MM.1S (cell line): Measurements from ENCODE around the gene VPS9D1.
"Not testable (repeated sequence)": the region's sequence is repeated elsewhere in the genome, so short reads cannot be mapped to it uniquely, and the experiment has no call there.

Experiments used
- DNase-seq: peaks from one replicate; pipeline ENCODE4 v3.0.0-alpha.2; 2015
- H2AFZ ChIP-seq: fragments of 300-600 bp; sonication (generic); 2 replicates; pipeline ENCODE4 v1.6.0; 2016; ENCODE audit warnings: antibody characterized with exemption, low read length
- H3F3A ChIP-seq: fragments of 300-600 bp; sonication (generic); 2 replicates; pipeline ENCODE4 v1.6.1; 2016; ENCODE audit warnings: mild to moderate bottlenecking, antibody characterized with exemption, low read length, moderate library complexity, mixed read lengths; ENCODE audit not compliant: insufficient read depth
- H3K27ac ChIP-seq: fragments of 300-600 bp; sonication (generic); 2 replicates; pipeline ENCODE4 v1.5.1; 2016; ENCODE audit warnings: mild to moderate bottlenecking, low read length
- H3K27me3 ChIP-seq: fragments of 300-600 bp; sonication (generic); replicated peaks from 2 replicates; pipeline ENCODE4 v1.6.0; 2016; ENCODE audit warnings: low read length; ENCODE audit not compliant: insufficient read depth
- H3K36me3 ChIP-seq: fragments of 300-600 bp; sonication (generic); replicated peaks from 2 replicates; pipeline ENCODE4 v1.6.1; 2016; ENCODE audit warnings: mild to moderate bottlenecking, low read length, mixed read lengths; ENCODE audit not compliant: insufficient read depth
- H3K4me1 ChIP-seq: fragments of 300-600 bp; sonication (generic); 2 replicates; pipeline ENCODE4 v1.6.1; 2016; ENCODE audit warnings: low read length, mixed read lengths
- H3K4me2 ChIP-seq: fragments of 300-600 bp; sonication (generic); 2 replicates; pipeline ENCODE4 v1.6.0; 2016; ENCODE audit warnings: low read depth, low read length
- H3K4me3 ChIP-seq: fragments of 300-600 bp; sonication (generic); 2 replicates; pipeline ENCODE4 v1.5.1; 2016; ENCODE audit warnings: low read length, mixed read lengths
- H3K79me2 ChIP-seq: fragments of 300-600 bp; sonication (generic); 2 replicates; pipeline ENCODE4 v1.6.1; 2016; ENCODE audit warnings: mixed run types, low read length, mixed read lengths
- H3K9ac ChIP-seq: fragments of 300-600 bp; sonication (generic); 2 replicates; pipeline ENCODE4 v1.6.1; 2016; ENCODE audit warnings: low read length, mixed read lengths
- H3K9me2 ChIP-seq: fragments of 300-600 bp; sonication (generic); replicated peaks from 2 replicates; pipeline ENCODE4 v1.6.1; 2016; ENCODE audit warnings: mild to moderate bottlenecking, low read length, mixed read lengths; ENCODE audit not compliant: insufficient read depth
- H3K9me3 ChIP-seq: fragments of 300-600 bp; sonication (generic); replicated peaks from 2 replicates; pipeline ENCODE4 v1.6.1; 2016; ENCODE audit warnings: mild to moderate bottlenecking, low read length, mixed read lengths; ENCODE audit not compliant: insufficient read depth
- H4K20me1 ChIP-seq: fragments of 300-600 bp; sonication (generic); 2 replicates; pipeline ENCODE4 v1.6.1; 2016; ENCODE audit warnings: mild to moderate bottlenecking, low read length, moderate library complexity, mixed read lengths; ENCODE audit not compliant: insufficient read depth
- EZH2 ChIP-seq: fragments of 300-600 bp; sonication (generic); optimal IDR thresholded peaks from 2 replicates; pipeline ENCODE3; 2017; ENCODE audit warnings: low read depth, mild to moderate bottlenecking, antibody characterized with exemption, low read length, mixed read lengths
- EZH2phosphoT487 ChIP-seq: fragments of 300-600 bp; sonication (generic); IDR thresholded peaks from 2 replicates; pipeline ENCODE4 v1.6.1; 2018; ENCODE audit warnings: antibody characterized with exemption, low read length
- TF ChIP-seq, protein P1 (sequence below): fragments of 300-600 bp; sonication (generic); IDR thresholded peaks from 2 replicates; pipeline ENCODE4 v1.5.1; 2016; ENCODE audit warnings: antibody characterized with exemption, low read length, mixed read lengths

The VPS9D1 gene

DNA sequence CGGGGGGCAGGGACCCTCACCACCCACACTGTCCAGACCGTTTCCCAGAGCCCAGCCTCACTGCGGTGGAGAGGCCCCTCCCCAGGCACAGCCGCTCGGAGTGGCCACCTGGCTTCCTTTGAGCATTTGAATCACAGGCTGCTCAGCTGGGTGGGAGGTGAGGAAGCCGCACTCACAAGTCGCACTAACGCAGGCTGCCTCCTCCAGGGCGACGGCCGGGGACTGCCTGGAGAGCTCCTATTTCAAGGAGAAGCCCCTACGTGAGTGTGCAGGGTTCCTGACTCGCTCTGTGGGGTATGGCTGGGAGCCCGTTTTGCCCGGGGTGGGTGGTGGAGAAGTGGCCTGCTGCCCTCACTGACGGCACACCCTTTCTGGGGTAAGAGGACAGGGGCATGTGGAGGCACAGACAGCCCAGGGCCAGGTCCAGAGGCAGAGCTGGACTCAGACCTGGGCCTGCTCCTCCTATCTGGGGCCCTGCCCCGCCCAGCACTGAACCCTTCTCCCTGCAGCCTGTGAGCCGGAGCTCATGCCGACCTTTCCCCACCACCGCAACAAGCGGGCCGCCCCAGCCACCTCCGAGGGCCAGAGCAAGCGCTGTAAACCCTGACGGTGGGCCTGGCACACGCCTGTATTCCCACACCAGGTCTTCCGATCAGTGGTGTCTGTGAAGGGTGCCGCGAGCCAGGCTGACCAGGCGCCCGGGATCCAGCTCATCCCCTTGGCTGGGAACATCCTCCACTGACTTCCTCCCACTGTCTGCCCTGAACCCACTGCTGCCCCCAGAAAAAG is 25.4 kb downstream of the VPS9D1 start:
- no peak overlapping the region for H3K27ac ChIP-seq
- no peaks in the 10 kb centered on the region; the same call in 1 of the 2 replicates for H3K79me2 ChIP-seq
- no peak overlapping the region for H2AFZ ChIP-seq
- H3K9me2 ChIP-seq: no peaks in the 10 kb centered on the region
- no peak for DNase-seq
- H3K4me2 ChIP-seq: no peak overlapping the region
- TF ChIP-seq EZH2 (no peak), EZH2phosphoT487 (no peak)
- TF ChIP-seq, protein P1, sequence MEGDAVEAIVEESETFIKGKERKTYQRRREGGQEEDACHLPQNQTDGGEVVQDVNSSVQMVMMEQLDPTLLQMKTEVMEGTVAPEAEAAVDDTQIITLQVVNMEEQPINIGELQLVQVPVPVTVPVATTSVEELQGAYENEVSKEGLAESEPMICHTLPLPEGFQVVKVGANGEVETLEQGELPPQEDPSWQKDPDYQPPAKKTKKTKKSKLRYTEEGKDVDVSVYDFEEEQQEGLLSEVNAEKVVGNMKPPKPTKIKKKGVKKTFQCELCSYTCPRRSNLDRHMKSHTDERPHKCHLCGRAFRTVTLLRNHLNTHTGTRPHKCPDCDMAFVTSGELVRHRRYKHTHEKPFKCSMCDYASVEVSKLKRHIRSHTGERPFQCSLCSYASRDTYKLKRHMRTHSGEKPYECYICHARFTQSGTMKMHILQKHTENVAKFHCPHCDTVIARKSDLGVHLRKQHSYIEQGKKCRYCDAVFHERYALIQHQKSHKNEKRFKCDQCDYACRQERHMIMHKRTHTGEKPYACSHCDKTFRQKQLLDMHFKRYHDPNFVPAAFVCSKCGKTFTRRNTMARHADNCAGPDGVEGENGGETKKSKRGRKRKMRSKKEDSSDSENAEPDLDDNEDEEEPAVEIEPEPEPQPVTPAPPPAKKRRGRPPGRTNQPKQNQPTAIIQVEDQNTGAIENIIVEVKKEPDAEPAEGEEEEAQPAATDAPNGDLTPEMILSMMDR: no peak
- no peaks in the 10 kb centered on the region for H3K27me3 ChIP-seq
- 0 out of 2 replicates have a peak, but pooled peaks cover 3% of the 10 kb centered on the region for H3K4me1 ChIP-seq
- no peak overlapping the region for H3K9ac ChIP-seq
- H4K20me1 ChIP-seq: no peaks in the 10 kb centered on the region
- no peak overlapping the region for H3K4me3 ChIP-seq
- H3F3A ChIP-seq: no peaks in the 10 kb centered on the region
- no peaks in the 10 kb centered on the region for H3K9me3 ChIP-seq
- H3K36me3 ChIP-seq: no peaks in the 10 kb centered on the region

DNA sequence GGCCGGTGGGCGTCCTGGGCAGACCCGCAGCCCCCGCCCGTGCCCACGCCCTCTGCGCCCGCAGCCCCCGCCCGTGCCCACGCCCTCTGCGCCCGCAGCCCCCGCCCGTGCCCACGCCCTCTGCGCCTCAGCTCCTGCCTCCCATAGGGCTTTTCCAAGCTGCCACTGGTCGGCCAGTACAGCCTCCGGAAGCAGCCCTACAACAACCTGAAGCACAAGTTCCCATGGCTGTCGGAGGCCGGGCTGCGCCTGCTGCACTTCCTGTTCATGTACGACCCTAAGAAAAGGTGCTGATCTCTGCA is 26.0 kb downstream of the VPS9D1 start:
- not testable (repeated sequence) for H3K4me1 ChIP-seq, H3K79me2 ChIP-seq, H3K4me3 ChIP-seq, H3K36me3 ChIP-seq, H3K9me2 ChIP-seq, H3K9ac ChIP-seq, H3K27me3 ChIP-seq, H3K27ac ChIP-seq, DNase-seq, H3K4me2 ChIP-seq, H3K9me3 ChIP-seq, H4K20me1 ChIP-seq, H3F3A ChIP-seq, H2AFZ ChIP-seq

DNA sequence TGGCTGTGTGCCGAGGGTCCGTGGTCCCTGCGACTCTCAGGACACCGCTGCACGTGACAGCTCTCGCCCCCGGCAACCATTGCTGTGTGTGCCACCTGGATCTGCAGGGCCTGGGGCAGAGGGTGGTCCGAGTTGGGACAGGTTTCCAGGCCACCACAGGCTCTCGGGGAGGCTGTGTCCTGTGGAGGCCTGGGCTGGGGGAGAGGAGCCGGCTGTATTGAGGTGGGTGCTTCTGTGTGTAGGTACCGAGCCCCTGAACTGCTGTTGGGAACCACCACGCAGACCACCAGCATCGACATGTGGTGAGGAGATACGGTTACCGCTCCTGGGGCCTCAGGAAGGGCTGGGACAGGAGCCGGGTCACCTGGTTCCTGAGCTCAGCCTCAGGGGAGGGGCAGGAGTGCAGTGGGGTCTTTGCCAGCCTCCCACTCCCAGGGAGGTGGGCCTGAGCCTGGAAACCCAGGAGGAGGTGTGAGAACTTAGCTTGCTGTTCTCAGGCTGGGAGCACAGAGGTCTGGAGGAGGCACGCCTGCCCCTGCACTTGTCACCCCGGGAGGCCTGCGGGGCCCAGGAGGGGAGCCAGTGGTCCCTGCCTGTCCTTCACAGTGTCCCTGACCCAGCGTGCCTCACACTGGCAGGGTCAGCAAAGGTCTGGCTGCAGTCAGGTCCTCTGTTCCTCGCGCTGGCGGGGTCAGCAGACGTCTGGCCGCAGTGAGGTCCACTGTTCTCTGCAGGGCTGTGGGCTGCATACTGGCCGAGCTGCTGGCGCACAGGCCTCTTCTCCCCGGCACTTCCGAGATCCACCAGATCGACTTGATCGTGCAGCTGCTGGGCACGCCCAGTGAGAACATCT is 26.5 kb downstream of the VPS9D1 start:
- TF ChIP-seq EZH2 (no peak), EZH2phosphoT487 (no peak)
- TF ChIP-seq, protein P1: no peak
- H3K9ac ChIP-seq: no peak overlapping the region
- no peaks in the 10 kb centered on the region for H3K9me2 ChIP-seq
- H3K79me2 ChIP-seq: no peaks in the 10 kb centered on the region; the same call in 1 of the 2 replicates
- H4K20me1 ChIP-seq: no peaks in the 10 kb centered on the region
- H3K9me3 ChIP-seq: no peaks in the 10 kb centered on the region
- no peak for DNase-seq
- H2AFZ ChIP-seq: no peak overlapping the region
- H3K27ac ChIP-seq: no peak overlapping the region
- no peak overlapping the region for H3K4me2 ChIP-seq
- no peaks in the 10 kb centered on the region for H3K27me3 ChIP-seq
- H3K36me3 ChIP-seq: no peaks in the 10 kb centered on the region
- no peaks in the 10 kb centered on the region for H3K4me1 ChIP-seq
- H3F3A ChIP-seq: no peaks in the 10 kb centered on the region
- H3K4me3 ChIP-seq: no peak overlapping the region
